GM18519 (cell line): ENCODE data around the gene CCDC74A.
A peak's percentile ranks its signal among the peaks of the same experiment; 100 is the strongest.
"Not testable (repeated sequence)": the region's sequence is repeated elsewhere in the genome, so short reads cannot be mapped to it uniquely, and the experiment has no call there.

ENCODE experiments used
- ATAC-seq: cut with Tn5 transposase; IDR thresholded peaks from one replicate; pipeline ENCODE4 v1.9.1; 2021; ENCODE audit warnings: mild to moderate bottlenecking, moderate library complexity; ENCODE audit not compliant: unreplicated experiment, low FRiP score

CCDC74A gene

GRCh38 chr2:131527131-131528001 is at the start of gene CCDC74A:
Gene CCDC74A, plus strand, starts transcription at chr2:131527888. Its CDS starts 83 bp downstream, at chr2:131527971.
- ATAC-seq: peak; percentile 76

GRCh38 chr2:131478074-131478849 is 49.4 kb upstream of the CCDC74A start:
- not testable (repeated sequence) for ATAC-seq

GRCh38 chr2:131478850-131479461 is 48.7 kb upstream of the CCDC74A start:
- not testable (repeated sequence) for ATAC-seq

- ATAC-seq: not testable (repeated sequence)
Measured at GRCh38 chr2:131480351-131480750, 47.3 kb upstream of the CCDC74A start.

- ATAC-seq: not testable (repeated sequence)
Measured at GRCh38 chr2:131482506-131483155, 45.1 kb upstream of the CCDC74A start.

GRCh38 chr2:131483981-131484820 is 43.5 kb upstream of the CCDC74A start:
- not testable (repeated sequence) for ATAC-seq

- ATAC-seq: not testable (repeated sequence)
Measured at GRCh38 chr2:131484906-131485460, 42.7 kb upstream of the CCDC74A start.

GRCh38 chr2:131486201-131486902 is 41.3 kb upstream of the CCDC74A start:
- ATAC-seq: not testable (repeated sequence)

GRCh38 chr2:131488306-131489205 is 39.1 kb upstream of the CCDC74A start:
- no peak for ATAC-seq

GRCh38 chr2:131490616-131491468 is 36.8 kb upstream of the CCDC74A start:
- not testable (repeated sequence) for ATAC-seq

- not testable (repeated sequence) for ATAC-seq
Measured at GRCh38 chr2:131491469-131491836, 36.2 kb upstream of the CCDC74A start.

GRCh38 chr2:131492015-131492417 is 35.7 kb upstream of the CCDC74A start, which contains the start of gene MZT2A:
Gene MZT2A, minus strand, starts transcription at chr2:131492397. Its CDS starts 21 bp downstream, at chr2:131492376.
- ATAC-seq: not testable (repeated sequence)

- peak; percentile 59 for ATAC-seq
Measured at GRCh38 chr2:131492418-131493198, 35.1 kb upstream of the CCDC74A start.

GRCh38 chr2:131493199-131493968 is 34.3 kb upstream of the CCDC74A start:
- ATAC-seq: peak; percentile 10

- not testable (repeated sequence) for ATAC-seq
Measured at GRCh38 chr2:131495506-131495905, 32.2 kb upstream of the CCDC74A start.
